Prostate gland (tissue), 2 donors: ENCODE data around the gene CFAP126.

Experiments
- CTCF ChIP-seq, 4 experiments: fragments of 200-600 bp in 2 of 4; fragments of 450-650 bp in 2 of 4; sonication (generic) in 2 of 4; IDR thresholded peaks; 1 replicate in 3 of 4; 2 replicates in 1 of 4; pipeline ENCODE4 v1.5.1; 2016 to 2019; ENCODE audit warnings: antibody characterized with exemption in 4 of 4, mild to moderate bottlenecking in 2 of 4, moderate library complexity in 2 of 4
- POLR2A ChIP-seq: fragments of 450-650 bp; IDR thresholded peaks from one replicate; pipeline ENCODE4 v1.6.1; 2016; ENCODE audit warnings: antibody characterized with exemption, mild to moderate bottlenecking
- POLR2AphosphoS5 ChIP-seq: sonication (generic); formaldehyde crosslinking; IDR thresholded peaks from one replicate; pipeline ENCODE4 v1.6.1; 2017; ENCODE audit warnings: antibody characterized with exemption

GRCh38 chr1:161350671-161351070, 17.0 kb downstream of the CFAP126 start:
- TF ChIP-seq POLR2AphosphoS5 (no peak), POLR2A (no peak), CTCF (IDR thresholded peaks at IDR 0.05) (no peak)
